Erythroblast (primary cell): Measurements from ENCODE around the gene IL32.

Source experiments
- GATA1 ChIP-seq: IDR thresholded peaks from 2 replicates; pipeline ENCODE4 v1.6.1; 2011; ENCODE audit warnings: low read depth, mild to moderate bottlenecking, control low read depth, low read length, moderate library complexity
- POLR2A ChIP-seq: IDR thresholded peaks from 2 replicates; pipeline ENCODE4 v1.6.1; 2011; ENCODE audit warnings: mild to moderate bottlenecking, low read length

GRCh38 chr16:3019594-3020246 lies 45.7 kb upstream of the IL32 start:
- TF ChIP-seq POLR2A: no peak
- no peak for TF ChIP-seq GATA1
